Measurements from ENCODE around the gene SMYD4. TPM values are rescaled to one million over a fixed set of nuclear protein-coding genes. Genes with fewer than 3 reads are reported as not detected.

Gene SMYD4
- total and polyA plus RNA-seq, 9 of the 15 experiments (the other 6 are each of a cell fraction or from before 2014, with no cell fraction given): 1.3 to 10.2 (median 6.7) TPM

GRCh38 chr17:1792495-1793446 lies 36.9 kb downstream of the SMYD4 start (continued):
- TF ChIP-seq XRCC4 (IDR thresholded peaks at IDR 0.05; ENCODE audit: extremely low read depth, insufficient read depth, insufficient read length) (no peak), HNRNPLL (IDR thresholded peaks at IDR 0.05; ENCODE audit: low read depth, low read length, poor library complexity, severe bottlenecking) (no peak), ZNF217 (CRISPR knock-in tag; IDR thresholded peaks at IDR 0.05) (no peak), DEAF1 (CRISPR knock-in tag; IDR thresholded peaks at IDR 0.05) (no peak), BHLHE40 (IDR thresholded peaks at IDR 0.05; ENCODE audit: low read length) (peak; percentile 84), EP300 (IDR thresholded peaks at IDR 0.05; ENCODE audit: low read length) (peak; percentile 70), RBBP5 (IDR thresholded peaks at IDR 0.05; ENCODE audit: borderline replicate concordance, insufficient read depth, low read length, poor library complexity, severe bottlenecking) (no peak), SMC3 (conservative IDR thresholded peaks at IDR 0.05; ENCODE audit: insufficient read depth, low read depth, low read length) (no peak), CHD2 (IDR thresholded peaks at IDR 0.05; ENCODE audit: low read depth, low read length) (no peak), CLOCK (CRISPR knock-in tag; IDR thresholded peaks at IDR 0.05; ENCODE audit: borderline replicate concordance) (no peak), ZNF644 (tag; IDR thresholded peaks at IDR 0.05; ENCODE audit: low read depth) (no peak), NR2C2 (CRISPR knock-in tag; IDR thresholded peaks at IDR 0.05) (no peak), NR2C2 (tag; IDR thresholded peaks at IDR 0.05) (no peak), L3MBTL2 (IDR thresholded peaks at IDR 0.05) (peak; percentile 54), KLF16 (IDR thresholded peaks at IDR 0.05) (no peak), TBP (optimal IDR thresholded peaks at IDR 0.05; ENCODE audit: low read depth, low read length) (no peak), NCOA6 (IDR thresholded peaks at IDR 0.05) (no peak), HMG20A (CRISPR knock-in tag; conservative IDR thresholded peaks at IDR 0.05) (no peak), GMEB1 (CRISPR knock-in tag; IDR thresholded peaks at IDR 0.05) (no peak), OTX1 (CRISPR knock-in tag; IDR thresholded peaks at IDR 0.05) (no peak)
- TF ChIP-seq, protein P1, sequence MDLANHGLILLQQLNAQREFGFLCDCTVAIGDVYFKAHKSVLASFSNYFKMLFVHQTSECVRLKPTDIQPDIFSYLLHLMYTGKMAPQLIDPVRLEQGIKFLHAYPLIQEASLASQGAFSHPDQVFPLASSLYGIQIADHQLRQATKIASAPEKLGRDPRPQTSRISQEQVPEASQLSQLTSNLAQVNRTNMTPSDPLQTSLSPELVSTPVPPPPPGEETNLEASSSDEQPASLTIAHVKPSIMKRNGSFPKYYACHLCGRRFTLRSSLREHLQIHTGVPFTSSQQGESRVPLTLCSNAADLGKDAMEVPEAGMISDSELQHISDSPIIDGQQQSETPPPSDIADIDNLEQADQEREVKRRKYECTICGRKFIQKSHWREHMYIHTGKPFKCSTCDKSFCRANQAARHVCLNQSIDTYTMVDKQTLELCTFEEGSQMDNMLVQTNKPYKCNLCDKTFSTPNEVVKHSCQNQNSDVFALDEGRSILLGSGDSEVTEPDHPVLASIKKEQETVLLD (IDR thresholded peaks at IDR 0.05): no peak; the same call in 1 of the 2 replicates

Data from K562 (cell line).